Lung microvascular endothelial cell (primary cell): ENCODE measurements around the gene HSPG2. TPM values are rescaled to one million over a fixed set of nuclear protein-coding genes. Genes with fewer than 3 reads are reported as not detected.

Experiments
- DNase-seq, 2 donors: peaks; one replicate each; pipeline versions ENCODE4 v3.0.0 to v3.0.0-alpha.2; 2010; ENCODE audit warnings: low read depth in 2 of 2
- total RNA-seq: library from RNA; depleted of rRNA; stranded (reverse); fragments of >200 nt; gene quantifications from 2 replicates; pipeline ENCODE4 v1.2.1, GENCODE V29; 2014

The HSPG2 gene
- total RNA-seq, 1 donor from 2014 or later: 250 TPM

GRCh38 chr1:21900766-21901472 lies 36.2 kb downstream of the HSPG2 start:
- no peak for DNase-seq

- peak; percentile 84 to 95 for DNase-seq
These were observed 37.1 kb downstream of the HSPG2 start for GRCh38 chr1:21899987-21900386.

GRCh38 chr1:21899267-21899810 lies 37.8 kb downstream of the HSPG2 start:
- DNase-seq: peak in 1 of 2 donors; percentile 30

GRCh38 chr1:21898326-21899200 lies 38.5 kb downstream of the HSPG2 start:
- DNase-seq: peak; percentile 66 to 85

- no peak for DNase-seq
These were observed 39.3 kb downstream of the HSPG2 start for GRCh38 chr1:21897844-21898243.

- peak; percentile 63 to 71 for DNase-seq
These were observed 40.2 kb downstream of the HSPG2 start for GRCh38 chr1:21896652-21897532.

- DNase-seq: no peak
These were observed 41.1 kb downstream of the HSPG2 start for GRCh38 chr1:21896026-21896425.

GRCh38 chr1:21894034-21894881 lies 42.9 kb downstream of the HSPG2 start:
- no peak for DNase-seq

GRCh38 chr1:21893046-21893805 lies 43.9 kb downstream of the HSPG2 start:
- DNase-seq: no peak

- no peak for DNase-seq
These were observed 45.3 kb downstream of the HSPG2 start for GRCh38 chr1:21891621-21892479.

- DNase-seq: no peak
These were observed 46.0 kb downstream of the HSPG2 start for GRCh38 chr1:21891081-21891480.

- DNase-seq: no peak
These were observed 48.6 kb downstream of the HSPG2 start for GRCh38 chr1:21888500-21888899.

- no peak for DNase-seq
These were observed 49.3 kb downstream of the HSPG2 start for GRCh38 chr1:21887796-21888195.

- DNase-seq: no peak
These were observed 49.8 kb downstream of the HSPG2 start for GRCh38 chr1:21887216-21887736.

- DNase-seq: no peak
These were observed 50.5 kb downstream of the HSPG2 start for GRCh38 chr1:21886486-21887215.

- DNase-seq: no peak
These were observed 51.7 kb downstream of the HSPG2 start for GRCh38 chr1:21885236-21886037.
